Retinal pigment epithelial cell (primary cell): ENCODE data around the gene ZNF710.

Experiments used
- DNase-seq: peaks from one replicate; pipeline ENCODE4 v3.0.0-alpha.2; 2010; ENCODE audit warnings: low read depth
- H3K4me3 ChIP-seq: 2 replicates; pipeline ENCODE4 v1.5.1; 2011; ENCODE audit warnings: mild to moderate bottlenecking, low read length, control low read depth, moderate library complexity
- CTCF ChIP-seq: conservative IDR thresholded peaks from 2 replicates; pipeline ENCODE4 v1.5.1; 2011; ENCODE audit warnings: low read depth, low read length, control low read depth, inconsistent platforms

The ZNF710 gene

GRCh38 chr15:90054618-90055097, 53.5 kb downstream of the ZNF710 start:
- no peak for TF ChIP-seq CTCF
- no peak for DNase-seq
- H3K4me3 ChIP-seq: no peak overlapping the region

GRCh38 chr15:90055182-90055581, 54.1 kb downstream of the ZNF710 start:
- no peak for TF ChIP-seq CTCF
- no peak overlapping the region for H3K4me3 ChIP-seq
- DNase-seq: no peak

- no peak for DNase-seq
- TF ChIP-seq CTCF: no peak
- no peak overlapping the region for H3K4me3 ChIP-seq
Observed at GRCh38 chr15:90056529-90056928, 55.4 kb downstream of the ZNF710 start.

- no peak for TF ChIP-seq CTCF
- no peak overlapping the region for H3K4me3 ChIP-seq
- no peak for DNase-seq
Observed at GRCh38 chr15:90058308-90058707, 57.2 kb downstream of the ZNF710 start.

- no peak for TF ChIP-seq CTCF
- DNase-seq: no peak
Observed at GRCh38 chr15:90058775-90059174, 57.7 kb downstream of the ZNF710 start.

GRCh38 chr15:90059208-90059985, 58.3 kb downstream of the ZNF710 start:
- DNase-seq: no peak
- no peak overlapping the region for H3K4me3 ChIP-seq
- no peak for TF ChIP-seq CTCF

More at GRCh38 chr15:90058775-90059174, 57.7 kb downstream of the ZNF710 start:
- H3K4me3 ChIP-seq: no peak overlapping the region

- no peak for DNase-seq
- no peak for TF ChIP-seq CTCF
- no peak overlapping the region for H3K4me3 ChIP-seq
Observed at GRCh38 chr15:90060797-90061196, 59.7 kb downstream of the ZNF710 start.
